Mesendoderm (in vitro differentiated cells): Measurements from ENCODE around the gene EIF6.

Experiments used
- DNase-seq: peaks from one replicate; pipeline ENCODE4 v3.0.0; 2013
- H2AK5ac ChIP-seq: 2 replicates; pipeline ENCODE4 v1.6.1; 2013; ENCODE audit warnings: low read length, inconsistent platforms
- H2BK120ac ChIP-seq: 2 replicates; pipeline ENCODE4 v1.6.1; 2013; ENCODE audit warnings: low read depth, mild to moderate bottlenecking, low read length, moderate library complexity, mixed read lengths
- H2BK15ac ChIP-seq: replicated peaks from 2 replicates; pipeline ENCODE4 v1.6.1; 2013; ENCODE audit warnings: low read depth, mild to moderate bottlenecking, moderate library complexity
- H2BK5ac ChIP-seq: 2 replicates; pipeline ENCODE4 v1.6.1; 2013; ENCODE audit warnings: low read length, inconsistent platforms
- H3K18ac ChIP-seq: 2 replicates; pipeline ENCODE4 v1.6.1; 2013; ENCODE audit warnings: mild to moderate bottlenecking, low read length, mixed read lengths
- H3K23ac ChIP-seq: one replicate; pipeline ENCODE4 v1.6.1; 2013; ENCODE audit warnings: low read length
- H3K27ac ChIP-seq: 2 replicates; pipeline ENCODE4 v1.5.1; 2013; ENCODE audit warnings: low read depth, mild to moderate bottlenecking, inconsistent platforms, low read length, moderate library complexity
- H3K27me3 ChIP-seq: 2 replicates; pipeline ENCODE4 v1.6.1; 2013; ENCODE audit warnings: low read length, control low read depth, mild to moderate bottlenecking, inconsistent platforms; ENCODE audit not compliant: insufficient read depth, poor library complexity
- H3K36me3 ChIP-seq: 2 replicates; pipeline ENCODE4 v1.6.1; 2013; ENCODE audit warnings: low read length, inconsistent platforms; ENCODE audit not compliant: control insufficient read depth, insufficient read depth
- H3K4ac ChIP-seq: one replicate; pipeline ENCODE4 v1.6.1; 2013; ENCODE audit warnings: low read depth, mild to moderate bottlenecking, low read length, moderate library complexity
- H3K4me1 ChIP-seq: 2 replicates; pipeline ENCODE4 v1.6.1; 2013; ENCODE audit warnings: low read depth, low read length, inconsistent platforms; ENCODE audit not compliant: control insufficient read depth
- H3K4me2 ChIP-seq: 2 replicates; pipeline ENCODE4 v1.6.1; 2013; ENCODE audit warnings: low read length
- H3K4me3 ChIP-seq: 2 replicates; pipeline ENCODE4 v1.5.1; 2013; ENCODE audit warnings: mild to moderate bottlenecking, low read length
- H3K56ac ChIP-seq: one replicate; pipeline ENCODE4 v1.6.1; 2013; ENCODE audit warnings: low read length
- H3K79me1 ChIP-seq: 2 replicates; pipeline ENCODE4 v1.6.1; 2013; ENCODE audit warnings: low read length, inconsistent platforms
- H3K79me2 ChIP-seq: 2 replicates; pipeline ENCODE4 v1.6.1; 2013; ENCODE audit warnings: mild to moderate bottlenecking, low read length; ENCODE audit not compliant: control insufficient read depth, insufficient read depth
- H3K9ac ChIP-seq: 2 replicates; pipeline ENCODE4 v1.6.1; 2013; ENCODE audit warnings: low read length, inconsistent platforms
- H4K5ac ChIP-seq: one replicate; pipeline ENCODE4 v1.6.1; 2013; ENCODE audit warnings: low read length
- H4K8ac ChIP-seq: one replicate; pipeline ENCODE4 v1.6.1; 2013; ENCODE audit warnings: low read depth, mild to moderate bottlenecking, control low read depth, low read length, moderate library complexity
- WGBS: extraction: QIAGEN DNeasy Blood & Tissue Kit; methylation state at CpG from one replicate; pipeline ENCODE4 v1.1.7; 2013; ENCODE audit warnings: low lambda C conversion rate, missing lambda C conversion rate; ENCODE audit not compliant: insufficient coverage; ENCODE audit errors: extremely low coverage; 5-methylcytosine and 5-hydroxymethylcytosine counted together

EIF6 gene

DNA sequence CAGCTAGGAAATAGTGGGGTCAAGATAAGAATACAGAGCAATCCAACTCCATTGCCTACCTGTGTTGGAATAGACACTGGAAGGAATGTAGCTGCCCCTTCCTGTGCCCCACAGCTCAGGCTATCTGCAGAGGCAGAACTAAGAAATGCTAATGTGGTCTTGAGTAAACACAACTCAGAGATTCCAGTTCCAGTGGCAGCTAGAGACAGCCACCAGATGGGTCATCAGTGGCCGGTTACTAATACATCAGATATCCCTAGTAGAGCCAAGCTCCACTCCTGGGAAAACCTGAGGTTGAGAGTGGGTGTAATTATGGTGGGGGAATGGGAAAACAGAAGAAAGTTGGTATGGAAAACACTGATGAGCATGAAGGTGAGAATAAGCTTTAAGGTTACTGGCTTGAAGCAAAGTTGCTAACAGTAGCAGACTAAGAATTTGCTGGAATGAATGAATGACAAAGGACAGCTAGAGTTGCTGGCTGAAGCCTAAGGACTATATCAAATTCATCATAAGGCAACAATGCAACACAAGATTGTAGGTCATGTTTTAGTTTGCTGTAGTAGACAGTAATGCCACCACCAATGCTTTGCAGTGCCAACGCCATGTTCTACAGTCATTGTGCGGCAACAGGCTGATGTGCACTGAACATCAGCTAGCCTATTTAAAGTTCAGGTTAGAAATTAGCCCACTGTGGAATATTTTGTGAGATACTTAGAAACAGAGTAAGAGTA is 36.0 kb upstream of the EIF6 start:
- Histone ChIP-seq H2AK5ac (no peak overlapping the region), H3K79me1 (no peaks in the 10 kb centered on the region), H3K4me3 (no peak overlapping the region), H4K5ac (no peak overlapping the region), H3K4me1 (no peaks in the 10 kb centered on the region), H3K56ac (no peak overlapping the region), H2BK5ac (no peak overlapping the region), H3K27ac (no peak overlapping the region), H3K36me3 (no peaks in the 10 kb centered on the region), H3K4me2 (no peak overlapping the region), H2BK120ac (no peak overlapping the region), H2BK15ac (no peak overlapping the region), H3K79me2 (no peaks in the 10 kb centered on the region), H3K9ac (no peak overlapping the region), H3K27me3 (no peaks in the 10 kb centered on the region), H3K23ac (no peak overlapping the region), H3K4ac (no peak overlapping the region), H4K8ac (no peak overlapping the region), H3K18ac (no peak overlapping the region)
- peak; percentile 42 for DNase-seq
- no CpG with 5 or more reads among the region's 3 CpGs for WGBS

- Histone ChIP-seq H3K18ac (no peak overlapping the region), H2BK120ac (no peak overlapping the region), H3K4ac (no peak overlapping the region), H3K27ac (no peak overlapping the region), H3K27me3 (no peaks in the 10 kb centered on the region), H3K79me2 (no peaks in the 10 kb centered on the region), H2BK15ac (no peak overlapping the region), H3K79me1 (no peaks in the 10 kb centered on the region), H2AK5ac (no peak overlapping the region), H3K4me3 (no peak overlapping the region), H2BK5ac (no peak overlapping the region), H3K23ac (no peak overlapping the region), H4K8ac (no peak overlapping the region), H3K4me2 (no peak overlapping the region), H3K9ac (no peak overlapping the region), H4K5ac (no peak overlapping the region), H3K4me1 (no peaks in the 10 kb centered on the region), H3K56ac (no peak overlapping the region), H3K36me3 (no peaks in the 10 kb centered on the region)
- DNase-seq: no peak
Observed at GRCh38 chr20:35319871-35320197, 35.3 kb upstream of the EIF6 start.

DNA sequence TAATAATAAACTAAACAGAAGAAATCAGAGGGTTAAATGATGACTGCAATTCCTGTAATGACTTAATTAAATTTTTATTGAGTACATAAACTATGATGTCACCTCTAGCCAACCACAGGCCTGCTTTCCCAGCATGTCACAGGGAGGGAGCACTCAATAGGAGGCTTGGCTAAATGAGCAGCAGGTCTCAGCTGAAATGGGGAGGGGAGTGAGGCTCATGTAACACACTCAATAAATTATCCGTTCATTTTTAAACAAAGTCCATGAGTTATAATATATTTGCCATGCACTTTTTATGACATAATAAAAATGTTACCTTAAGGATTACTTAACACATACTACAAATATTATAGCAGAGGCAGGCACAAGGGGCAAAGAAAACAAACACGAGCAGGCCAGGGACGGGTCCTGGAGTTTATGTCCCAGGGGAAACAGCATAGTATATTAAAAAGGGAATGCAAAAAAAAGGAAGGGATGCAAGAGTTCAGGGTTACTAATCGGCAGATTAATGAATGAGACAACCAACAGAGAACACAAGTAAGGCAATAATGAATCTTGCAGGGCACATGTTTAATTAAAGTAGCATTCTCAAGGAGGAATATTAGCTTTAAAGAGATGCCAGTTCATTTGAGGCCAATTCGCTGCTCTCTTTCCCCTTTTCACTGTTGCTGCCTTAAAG is 34.8 kb upstream of the EIF6 start:
- H3K56ac ChIP-seq: no peak overlapping the region
- WGBS: no CpG with 5 or more reads among the region's 5 CpGs
- H4K8ac ChIP-seq: no peak overlapping the region
- H2BK5ac ChIP-seq: no peak overlapping the region
- H3K79me2 ChIP-seq: no peaks in the 10 kb centered on the region
- no peak overlapping the region for H3K4ac ChIP-seq
- H3K18ac ChIP-seq: no peak overlapping the region
- no peaks in the 10 kb centered on the region for H3K27me3 ChIP-seq
- H3K4me1 ChIP-seq: no peaks in the 10 kb centered on the region
- no peak overlapping the region for H4K5ac ChIP-seq
- no peak overlapping the region for H3K27ac ChIP-seq
- peak; percentile 19 for DNase-seq
- no peak overlapping the region for H3K23ac ChIP-seq
- H2BK15ac ChIP-seq: no peak overlapping the region
- H2BK120ac ChIP-seq: no peak overlapping the region
- no peaks in the 10 kb centered on the region for H3K36me3 ChIP-seq
- no peak overlapping the region for H3K4me3 ChIP-seq
- no peak overlapping the region for H3K4me2 ChIP-seq
- no peaks in the 10 kb centered on the region for H3K79me1 ChIP-seq
- no peak overlapping the region for H3K9ac ChIP-seq
- H2AK5ac ChIP-seq: no peak overlapping the region

GRCh38 chr20:35318502-35319157 is 34.1 kb upstream of the EIF6 start:
- peak; percentile 85 for DNase-seq

DNA sequence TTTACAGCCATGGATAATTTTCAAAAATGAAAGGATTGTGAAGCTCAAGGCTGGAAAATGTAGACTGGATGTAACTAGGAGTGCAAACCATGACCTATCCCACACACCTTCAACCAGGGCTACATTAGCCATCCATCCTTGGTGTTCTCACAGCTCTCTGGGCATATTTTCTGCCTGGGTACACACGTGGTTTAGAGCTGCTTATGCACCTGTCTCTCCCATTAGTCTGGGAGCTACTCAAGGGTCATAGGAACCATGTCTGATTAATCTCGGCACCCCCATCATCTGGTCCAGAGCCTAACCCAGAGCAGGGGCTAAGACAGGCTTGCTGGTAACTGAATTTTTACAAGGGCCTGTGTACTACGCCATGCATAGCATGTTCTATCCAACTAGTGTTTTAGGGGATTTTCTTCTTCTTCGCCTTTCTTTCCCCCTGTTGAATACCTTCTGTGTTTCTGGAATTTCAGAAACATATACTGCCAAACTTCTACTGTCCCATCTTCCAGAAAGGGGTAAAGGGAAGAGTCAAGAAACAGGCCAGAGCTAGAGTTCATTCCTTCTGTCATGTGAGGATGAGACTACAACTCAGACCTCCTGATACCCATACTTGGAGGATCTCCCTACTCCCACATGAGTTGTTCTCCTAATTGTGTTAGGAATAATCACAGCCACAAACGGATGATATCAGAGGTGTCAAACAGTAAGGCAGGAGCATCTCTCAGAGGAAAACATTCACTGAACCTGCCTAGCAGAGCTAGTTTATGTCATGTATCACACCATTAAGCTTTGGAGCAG is 33.0 kb upstream of the EIF6 start:
- H2AK5ac ChIP-seq: no peak overlapping the region
- no peak overlapping the region for H4K8ac ChIP-seq
- H3K4me2 ChIP-seq: no peak overlapping the region
- H3K4me3 ChIP-seq: no peak overlapping the region
- WGBS: no CpG with 5 or more reads among the region's 5 CpGs
- H3K79me1 ChIP-seq: no peaks in the 10 kb centered on the region
- no peak overlapping the region for H2BK120ac ChIP-seq
- H3K23ac ChIP-seq: no peak overlapping the region
- H3K79me2 ChIP-seq: no peaks in the 10 kb centered on the region
- no peak overlapping the region for H3K18ac ChIP-seq
- no peak overlapping the region for H3K27ac ChIP-seq
- no peaks in the 10 kb centered on the region for H3K4me1 ChIP-seq
- no peaks in the 10 kb centered on the region for H3K36me3 ChIP-seq
- H4K5ac ChIP-seq: no peak overlapping the region
- H3K56ac ChIP-seq: no peak overlapping the region
- no peak overlapping the region for H3K9ac ChIP-seq
- no peak overlapping the region for H2BK15ac ChIP-seq
- DNase-seq: no peak
- H3K4ac ChIP-seq: no peak overlapping the region
- no peaks in the 10 kb centered on the region for H3K27me3 ChIP-seq
- H2BK5ac ChIP-seq: no peak overlapping the region

More at GRCh38 chr20:35318502-35319157, 34.1 kb upstream of the EIF6 start:
- no peak overlapping the region for H3K18ac ChIP-seq
- H4K5ac ChIP-seq: no peak overlapping the region
- no peaks in the 10 kb centered on the region for H3K79me1 ChIP-seq
- no peak overlapping the region for H3K27ac ChIP-seq
- no peaks in the 10 kb centered on the region for H3K27me3 ChIP-seq
- H3K79me2 ChIP-seq: no peaks in the 10 kb centered on the region
- H2AK5ac ChIP-seq: no peak overlapping the region
- H2BK120ac ChIP-seq: no peak overlapping the region
- WGBS: no CpG with 5 or more reads among the region's 6 CpGs
- no peak overlapping the region for H4K8ac ChIP-seq
- H3K9ac ChIP-seq: no peak overlapping the region
- no peak overlapping the region for H3K4me3 ChIP-seq
- no peak overlapping the region for H3K23ac ChIP-seq
- no peak overlapping the region for H3K56ac ChIP-seq
- no peaks in the 10 kb centered on the region for H3K36me3 ChIP-seq
- no peak overlapping the region for H3K4ac ChIP-seq
- no peaks in the 10 kb centered on the region for H3K4me1 ChIP-seq
- H2BK15ac ChIP-seq: no peak overlapping the region
- no peak overlapping the region for H3K4me2 ChIP-seq
- no peak overlapping the region for H2BK5ac ChIP-seq
